ENCODE measurements around the gene ABHD16A.

The ABHD16A gene

DNA sequence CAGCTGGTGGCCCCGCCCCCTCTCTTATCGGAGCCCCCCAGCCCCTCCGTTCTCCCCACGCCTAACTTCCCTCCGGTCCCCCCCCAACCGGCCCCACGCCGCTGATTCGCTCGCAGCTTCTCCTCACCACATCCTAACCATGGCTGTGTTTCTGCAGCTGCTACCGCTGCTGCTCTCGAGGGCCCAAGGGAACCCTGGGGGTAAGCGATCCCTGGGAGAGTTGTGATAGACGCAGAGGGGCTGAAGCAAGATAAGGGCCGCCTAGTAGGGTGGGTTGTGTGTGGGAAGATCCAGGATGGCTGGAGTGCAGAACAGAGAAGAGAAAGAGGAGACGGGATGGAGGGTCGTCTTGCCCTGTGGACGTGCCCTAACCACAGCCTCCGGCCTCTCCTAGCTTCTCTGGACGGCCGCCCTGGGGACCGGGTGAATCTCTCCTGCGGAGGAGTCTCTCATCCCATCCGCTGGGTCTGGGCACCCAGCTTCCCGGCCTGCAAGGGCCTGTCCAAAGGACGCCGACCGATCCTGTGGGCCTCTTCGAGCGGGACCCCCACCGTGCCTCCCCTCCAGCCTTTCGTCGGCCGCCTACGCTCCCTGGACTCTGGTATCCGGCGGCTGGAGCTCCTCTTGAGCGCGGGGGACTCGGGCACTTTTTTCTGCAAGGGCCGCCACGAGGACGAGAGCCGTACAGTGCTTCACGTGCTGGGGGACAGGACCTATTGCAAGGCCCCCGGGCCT is 20.3 kb upstream of the ABHD16A start, which contains the start of gene MPIG6B:
TSS of gene MPIG6B (plus strand) at position 129 of the 735 bp plus-strand sequence. CDS start at position 140, 11 bp downstream.
- TF ChIP-seq, protein P1, sequence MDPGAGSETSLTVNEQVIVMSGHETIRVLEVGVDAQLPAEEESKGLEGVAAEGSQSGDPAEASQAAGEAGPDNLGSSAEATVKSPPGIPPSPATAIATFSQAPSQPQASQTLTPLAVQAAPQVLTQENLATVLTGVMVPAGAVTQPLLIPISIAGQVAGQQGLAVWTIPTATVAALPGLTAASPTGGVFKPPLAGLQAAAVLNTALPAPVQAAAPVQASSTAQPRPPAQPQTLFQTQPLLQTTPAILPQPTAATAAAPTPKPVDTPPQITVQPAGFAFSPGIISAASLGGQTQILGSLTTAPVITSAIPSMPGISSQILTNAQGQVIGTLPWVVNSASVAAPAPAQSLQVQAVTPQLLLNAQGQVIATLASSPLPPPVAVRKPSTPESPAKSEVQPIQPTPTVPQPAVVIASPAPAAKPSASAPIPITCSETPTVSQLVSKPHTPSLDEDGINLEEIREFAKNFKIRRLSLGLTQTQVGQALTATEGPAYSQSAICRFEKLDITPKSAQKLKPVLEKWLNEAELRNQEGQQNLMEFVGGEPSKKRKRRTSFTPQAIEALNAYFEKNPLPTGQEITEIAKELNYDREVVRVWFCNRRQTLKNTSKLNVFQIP (CRISPR knock-in tag; IDR thresholded peaks at IDR 0.05; ENCODE audit: borderline replicate concordance, low read depth), result no peak
- ATAC-seq, result peak; percentile 14; the same call in 1 of the 3 replicates

DNA sequence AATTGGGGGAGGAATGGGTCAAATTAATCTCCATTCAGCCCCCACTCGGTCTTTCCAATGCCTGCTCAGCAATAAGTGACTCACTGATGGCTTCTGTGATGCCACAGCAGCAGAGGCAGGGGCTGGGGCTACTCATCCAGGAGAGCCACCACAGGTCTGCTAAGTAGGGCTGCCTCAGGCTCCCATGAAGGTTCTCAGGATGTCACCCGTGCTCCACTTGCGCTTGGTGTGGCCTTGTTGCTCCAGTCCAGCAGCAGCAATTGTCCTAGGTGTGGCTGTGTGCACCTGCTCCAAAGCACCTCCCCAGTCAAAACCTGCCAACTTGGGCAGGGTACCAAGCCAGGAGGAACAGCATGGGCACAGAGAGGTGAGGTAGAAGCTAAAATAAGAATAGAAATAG is 19.0 kb upstream of the ABHD16A start:
- ATAC-seq, result no peak
- TF ChIP-seq, protein P2, sequence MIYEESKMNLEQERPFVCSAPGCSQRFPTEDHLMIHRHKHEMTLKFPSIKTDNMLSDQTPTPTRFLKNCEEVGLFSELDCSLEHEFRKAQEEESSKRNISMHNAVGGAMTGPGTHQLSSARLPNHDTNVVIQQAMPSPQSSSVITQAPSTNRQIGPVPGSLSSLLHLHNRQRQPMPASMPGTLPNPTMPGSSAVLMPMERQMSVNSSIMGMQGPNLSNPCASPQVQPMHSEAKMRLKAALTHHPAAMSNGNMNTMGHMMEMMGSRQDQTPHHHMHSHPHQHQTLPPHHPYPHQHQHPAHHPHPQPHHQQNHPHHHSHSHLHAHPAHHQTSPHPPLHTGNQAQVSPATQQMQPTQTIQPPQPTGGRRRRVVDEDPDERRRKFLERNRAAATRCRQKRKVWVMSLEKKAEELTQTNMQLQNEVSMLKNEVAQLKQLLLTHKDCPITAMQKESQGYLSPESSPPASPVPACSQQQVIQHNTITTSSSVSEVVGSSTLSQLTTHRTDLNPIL (CRISPR knock-in tag; IDR thresholded peaks at IDR 0.05; ENCODE audit: low read depth), result no peak
- TF ChIP-seq ISL1 (CRISPR knock-in tag; IDR thresholded peaks at IDR 0.05) (no peak), RARB (CRISPR knock-in tag; IDR thresholded peaks at IDR 0.05) (no peak), SNAI2 (CRISPR knock-in tag; IDR thresholded peaks at IDR 0.05) (no peak), TCF4 (CRISPR knock-in tag; IDR thresholded peaks at IDR 0.05; ENCODE audit: borderline replicate concordance) (no peak), PPARA (CRISPR knock-in tag; IDR thresholded peaks at IDR 0.05; ENCODE audit: borderline replicate concordance) (no peak), BACH2 (CRISPR knock-in tag; IDR thresholded peaks at IDR 0.05; ENCODE audit: borderline replicate concordance) (no peak), ZFP3 (CRISPR knock-in tag; IDR thresholded peaks at IDR 0.05) (no peak), ARNTL (CRISPR knock-in tag; IDR thresholded peaks at IDR 0.05; ENCODE audit: borderline replicate concordance, low read depth) (no peak), GLIS3 (CRISPR knock-in tag; IDR thresholded peaks at IDR 0.05) (no peak), ZNF8 (CRISPR knock-in tag; IDR thresholded peaks at IDR 0.05) (no peak), CSDC2 (CRISPR knock-in tag; IDR thresholded peaks at IDR 0.05) (no peak)
- TF ChIP-seq, protein P3, sequence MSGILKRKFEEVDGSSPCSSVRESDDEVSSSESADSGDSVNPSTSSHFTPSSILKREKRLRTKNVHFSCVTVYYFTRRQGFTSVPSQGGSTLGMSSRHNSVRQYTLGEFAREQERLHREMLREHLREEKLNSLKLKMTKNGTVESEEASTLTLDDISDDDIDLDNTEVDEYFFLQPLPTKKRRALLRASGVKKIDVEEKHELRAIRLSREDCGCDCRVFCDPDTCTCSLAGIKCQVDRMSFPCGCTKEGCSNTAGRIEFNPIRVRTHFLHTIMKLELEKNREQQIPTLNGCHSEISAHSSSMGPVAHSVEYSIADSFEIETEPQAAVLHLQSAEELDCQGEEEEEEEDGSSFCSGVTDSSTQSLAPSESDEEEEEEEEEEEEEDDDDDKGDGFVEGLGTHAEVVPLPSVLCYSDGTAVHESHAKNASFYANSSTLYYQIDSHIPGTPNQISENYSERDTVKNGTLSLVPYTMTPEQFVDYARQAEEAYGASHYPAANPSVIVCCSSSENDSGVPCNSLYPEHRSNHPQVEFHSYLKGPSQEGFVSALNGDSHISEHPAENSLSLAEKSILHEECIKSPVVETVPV (CRISPR knock-in tag; IDR thresholded peaks at IDR 0.05), result no peak
- TF ChIP-seq, protein P4, sequence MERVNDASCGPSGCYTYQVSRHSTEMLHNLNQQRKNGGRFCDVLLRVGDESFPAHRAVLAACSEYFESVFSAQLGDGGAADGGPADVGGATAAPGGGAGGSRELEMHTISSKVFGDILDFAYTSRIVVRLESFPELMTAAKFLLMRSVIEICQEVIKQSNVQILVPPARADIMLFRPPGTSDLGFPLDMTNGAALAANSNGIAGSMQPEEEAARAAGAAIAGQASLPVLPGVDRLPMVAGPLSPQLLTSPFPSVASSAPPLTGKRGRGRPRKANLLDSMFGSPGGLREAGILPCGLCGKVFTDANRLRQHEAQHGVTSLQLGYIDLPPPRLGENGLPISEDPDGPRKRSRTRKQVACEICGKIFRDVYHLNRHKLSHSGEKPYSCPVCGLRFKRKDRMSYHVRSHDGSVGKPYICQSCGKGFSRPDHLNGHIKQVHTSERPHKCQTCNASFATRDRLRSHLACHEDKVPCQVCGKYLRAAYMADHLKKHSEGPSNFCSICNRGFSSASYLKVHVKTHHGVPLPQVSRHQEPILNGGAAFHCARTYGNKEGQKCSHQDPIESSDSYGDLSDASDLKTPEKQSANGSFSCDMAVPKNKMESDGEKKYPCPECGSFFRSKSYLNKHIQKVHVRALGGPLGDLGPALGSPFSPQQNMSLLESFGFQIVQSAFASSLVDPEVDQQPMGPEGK (CRISPR knock-in tag; IDR thresholded peaks at IDR 0.05; ENCODE audit: borderline replicate concordance), result no peak

DNA sequence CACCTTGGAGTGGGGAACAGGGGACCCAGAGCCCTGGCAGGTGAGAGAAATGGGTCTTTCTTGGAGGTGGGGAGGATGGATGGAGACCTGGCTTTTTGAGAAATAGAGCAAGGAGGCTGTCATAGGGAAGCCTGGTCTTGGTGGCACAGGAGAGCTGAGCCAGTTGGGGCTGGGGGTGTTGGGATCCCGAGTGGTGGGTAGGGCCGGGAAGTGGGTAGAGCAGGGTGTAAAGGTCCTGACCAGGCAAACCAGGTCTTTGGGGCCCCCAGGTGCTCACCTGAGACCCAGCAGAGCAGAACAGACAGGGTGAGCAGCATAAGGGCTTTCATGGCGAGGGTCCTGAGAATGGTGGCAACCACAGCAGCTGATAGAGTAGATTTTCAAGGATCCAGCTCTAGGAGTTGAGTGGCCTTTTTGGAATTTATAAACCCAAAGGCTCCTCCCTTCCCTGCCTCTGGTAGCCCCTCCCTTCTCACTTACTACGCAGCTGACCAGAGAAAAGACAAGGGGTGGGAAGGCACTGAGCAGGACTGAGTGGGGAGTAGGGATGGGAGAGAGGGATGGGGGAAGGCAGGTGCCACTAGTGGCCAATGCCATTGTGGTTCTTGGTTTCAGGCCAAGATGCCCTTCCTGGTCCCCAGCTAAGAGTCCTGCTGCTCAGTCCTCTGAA is 18.4 kb upstream of the ABHD16A start, which contains the start of gene LY6G6C:
TSS of gene LY6G6C (minus strand) at position 396 of the 670 bp plus-strand sequence. CDS start at position 329, 67 bp downstream.
- no peak for TF ChIP-seq SNAI2 (CRISPR knock-in tag; IDR thresholded peaks at IDR 0.05)
- no peak for TF ChIP-seq ZFP3 (CRISPR knock-in tag; IDR thresholded peaks at IDR 0.05)
- no peak for TF ChIP-seq BACH2 (CRISPR knock-in tag; IDR thresholded peaks at IDR 0.05; ENCODE audit: borderline replicate concordance)
- no peak for TF ChIP-seq TCF4 (CRISPR knock-in tag; IDR thresholded peaks at IDR 0.05; ENCODE audit: borderline replicate concordance)
- ATAC-seq, result no peak

DNA sequence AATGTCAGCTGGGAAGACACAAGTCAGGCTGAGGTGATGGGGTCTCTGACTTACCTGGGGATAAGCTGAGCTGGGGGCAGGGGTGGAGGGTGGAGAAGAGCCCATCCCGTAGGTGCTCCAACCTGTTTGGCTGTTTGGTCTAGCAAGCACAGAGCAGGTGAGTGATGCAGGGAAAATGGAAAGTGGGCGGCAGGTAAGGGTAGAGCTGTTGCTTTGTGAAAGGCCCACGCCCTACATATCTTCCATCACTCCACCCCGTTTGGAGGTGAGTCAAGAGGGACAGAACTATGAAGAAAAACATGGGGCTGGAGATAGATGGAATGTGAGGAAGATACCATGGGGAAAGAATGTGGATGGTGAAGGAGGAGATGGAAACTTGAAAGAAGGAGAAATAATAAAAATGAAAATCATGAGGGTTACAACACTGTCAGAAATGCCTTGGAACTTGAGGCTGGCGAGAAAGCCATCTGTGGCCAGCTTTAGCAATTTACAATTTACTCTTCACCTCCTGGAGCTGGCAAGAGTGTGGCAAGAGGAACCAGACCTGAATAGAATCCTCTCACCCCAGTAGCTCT is 17.2 kb upstream of the ABHD16A start:
- ATAC-seq, result no peak

DNA sequence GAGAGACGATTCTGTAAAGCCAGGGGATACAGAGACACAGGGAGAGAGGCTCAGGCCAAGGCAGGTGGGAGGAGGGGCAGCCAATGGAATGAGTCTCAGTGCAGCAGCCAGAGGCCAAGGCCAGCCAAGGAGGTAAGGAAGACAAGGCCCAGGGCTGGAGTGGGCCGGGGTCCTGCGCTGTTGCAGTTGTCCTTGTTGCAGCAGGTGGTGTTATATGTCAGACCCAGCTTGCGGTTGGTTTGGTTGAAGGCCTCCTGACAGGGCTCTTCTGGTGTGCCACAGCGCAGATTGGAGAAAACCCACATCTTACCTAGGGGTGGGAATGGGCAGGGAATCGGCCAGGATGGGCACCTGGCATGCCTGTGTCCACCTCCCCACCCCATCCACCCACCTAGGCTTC is 15.9 kb upstream of the ABHD16A start:
- ATAC-seq, result no peak
- TF ChIP-seq ZFP30 (CRISPR knock-in tag; IDR thresholded peaks at IDR 0.05) (no peak), OSR1 (CRISPR knock-in tag; IDR thresholded peaks at IDR 0.05) (no peak), ZNF8 (CRISPR knock-in tag; IDR thresholded peaks at IDR 0.05) (no peak), RARB (CRISPR knock-in tag; IDR thresholded peaks at IDR 0.05) (no peak), PPARA (CRISPR knock-in tag; IDR thresholded peaks at IDR 0.05; ENCODE audit: borderline replicate concordance) (no peak), GLIS3 (CRISPR knock-in tag; IDR thresholded peaks at IDR 0.05) (no peak), ZNF565 (CRISPR knock-in tag; conservative IDR thresholded peaks at IDR 0.05; ENCODE audit: low read depth) (no peak), ARNTL (CRISPR knock-in tag; IDR thresholded peaks at IDR 0.05; ENCODE audit: borderline replicate concordance, low read depth) (no peak), CSDC2 (CRISPR knock-in tag; IDR thresholded peaks at IDR 0.05) (no peak)
- TF ChIP-seq, protein P2 (CRISPR knock-in tag; IDR thresholded peaks at IDR 0.05; ENCODE audit: low read depth), result no peak
- TF ChIP-seq, protein P4 (CRISPR knock-in tag; IDR thresholded peaks at IDR 0.05; ENCODE audit: borderline replicate concordance), result no peak

More for the DNA sequence above, 17.2 kb upstream of the ABHD16A start:
- no peak for TF ChIP-seq ESRRG (CRISPR knock-in tag; IDR thresholded peaks at IDR 0.05)
- TF ChIP-seq ZFP30 (CRISPR knock-in tag; IDR thresholded peaks at IDR 0.05), result no peak
